Endothelial cell of umbilical vein (primary cell): ENCODE data around the gene RTL10. TPM values are rescaled to one million over a fixed set of nuclear protein-coding genes. Genes with fewer than 3 reads are reported as not detected.

Source experiments
- BruUV-seq: library from RNA; stranded (reverse); fragments of 400-500 nt; replicated peaks from 2 replicates; lab custom pipeline; 2021; lab: Mats Ljungman, UMichigan
- CTCF ChIA-PET: fragments of 300-600, 350-600 bp; sonication (Branson Sonifier 250); formaldehyde crosslinking; loops from one replicate; lab custom pipeline; 2021; ENCODE audit warnings: antibody characterized with exemption, inconsistent platforms; lab: Charles Lee
- POLR2A ChIA-PET: fragments of 300-600, 350-600 bp; sonication (Branson Sonifier 250); formaldehyde crosslinking; loops from one replicate; lab custom pipeline; 2021; ENCODE audit warnings: antibody characterized with exemption, inconsistent platforms; lab: Charles Lee
- DNase-seq: peaks from one replicate; pipeline ENCODE4 v3.0.0-alpha.2; 2011; ENCODE audit warnings: low read depth, low spot score
- FAIRE-seq: peaks from 2 replicates; lab custom pipeline; 2011; peaks lifted over from hg19 to GRCh38; lab: Jason Lieb, UNC
- H2AFZ ChIP-seq: 2 replicates; pipeline ENCODE4 v1.6.0; 2012; ENCODE audit warnings: low read depth, low read length, control low read depth, inconsistent platforms
- H3K27ac ChIP-seq: 2 replicates; pipeline ENCODE4 v1.5.1; 2011; ENCODE audit warnings: low read depth, mild to moderate bottlenecking, control low read depth, low read length, moderate library complexity; ENCODE audit not compliant: insufficient read depth
- H3K27me3 ChIP-seq, 2 experiments: 2 replicates each; pipeline versions ENCODE4 v1.6.0 to v1.6.1; 2011; ENCODE audit warnings: low read length in 2 of 2, mixed read lengths in 1 of 2; ENCODE audit not compliant: control insufficient read depth in 2 of 2, insufficient read depth in 2 of 2
- H3K36me3 ChIP-seq, 2 experiments: 2 replicates in 1 of 2; 3 replicates in 1 of 2; pipeline ENCODE4 v1.5.1; 2011; ENCODE audit warnings: low read length in 2 of 2, mild to moderate bottlenecking in 1 of 2, moderate library complexity in 1 of 2; ENCODE audit not compliant: control insufficient read depth in 2 of 2, insufficient read depth in 2 of 2; ENCODE audit errors: extremely low read depth in 1 of 2
- H3K4me1 ChIP-seq: 3 replicates; pipeline ENCODE4 v1.5.1; 2011; ENCODE audit warnings: mild to moderate bottlenecking, low read length; ENCODE audit not compliant: control insufficient read depth, insufficient read depth; ENCODE audit errors: extremely low read depth
- H3K4me2 ChIP-seq: 2 replicates; pipeline ENCODE4 v1.6.1; 2011; ENCODE audit warnings: low read length, control low read depth, mixed read lengths; ENCODE audit not compliant: insufficient read depth
- H3K4me3 ChIP-seq, 3 experiments: fragments of 200-600 bp in 1 of 3; sonication (generic), shearing (Covaris generic) in 1 of 3; replicated peaks in 1 of 3; 2 replicates each; pipeline ENCODE4 v1.5.1; 2011 to 2016; ENCODE audit warnings: control low read depth in 3 of 3, low read length in 3 of 3, mild to moderate bottlenecking in 2 of 3, inconsistent platforms in 1 of 3, low read depth in 1 of 3, moderate library complexity in 1 of 3; ENCODE audit not compliant: insufficient read depth in 1 of 3
- H3K79me2 ChIP-seq: 2 replicates; pipeline ENCODE4 v1.6.0; 2012; ENCODE audit warnings: low read length, inconsistent platforms; ENCODE audit not compliant: control insufficient read depth, insufficient read depth
- H3K9ac ChIP-seq: replicated peaks from 2 replicates; pipeline ENCODE3; 2011; ENCODE audit warnings: low read length, control low read depth; ENCODE audit not compliant: insufficient read depth; ENCODE audit errors: extremely low read depth
- H3K9me1 ChIP-seq: replicated peaks from 3 replicates; pipeline ENCODE4 v1.6.0; 2011; ENCODE audit warnings: mild to moderate bottlenecking, low read length; ENCODE audit not compliant: control insufficient read depth, insufficient read depth; ENCODE audit errors: extremely low read depth
- H3K9me3 ChIP-seq: replicated peaks from 2 replicates; pipeline ENCODE4 v1.5.1; 2012; ENCODE audit warnings: low read length, inconsistent platforms; ENCODE audit not compliant: control insufficient read depth, insufficient read depth
- H4K20me1 ChIP-seq: replicated peaks from 2 replicates; pipeline ENCODE3; 2011; ENCODE audit warnings: mild to moderate bottlenecking, low read length; ENCODE audit not compliant: control insufficient read depth, insufficient read depth; ENCODE audit errors: extremely low read depth
- CTCF ChIP-seq, 2 donors: IDR thresholded peaks; 1 replicate in 1 of 2; 2 replicates in 1 of 2; pipeline ENCODE4 v1.5.1; 2011; ENCODE audit warnings: low read length in 2 of 2, mild to moderate bottlenecking in 2 of 2, moderate library complexity in 2 of 2, control low read depth in 1 of 2, inconsistent platforms in 1 of 2, low read depth in 1 of 2; ENCODE audit not compliant: insufficient read depth in 1 of 2; ENCODE audit errors: extremely low read depth in 1 of 2
- EZH2 ChIP-seq: IDR thresholded peaks from 2 replicates; pipeline ENCODE4 v1.6.1; 2012; ENCODE audit warnings: borderline replicate concordance, low read depth, mild to moderate bottlenecking, moderate library complexity, low read length, inconsistent platforms; ENCODE audit not compliant: severe bottlenecking
- FOS ChIP-seq: IDR thresholded peaks from 2 replicates; pipeline ENCODE4 v1.6.1; 2011; ENCODE audit warnings: mild to moderate bottlenecking, low read length, moderate library complexity, borderline replicate concordance; ENCODE audit not compliant: insufficient read depth
- GATA2 ChIP-seq: IDR thresholded peaks from 2 replicates; pipeline ENCODE4 v1.7.0; 2011; ENCODE audit warnings: low read depth, mild to moderate bottlenecking, moderate library complexity, mixed read lengths, low read length; ENCODE audit not compliant: insufficient read length, insufficient read depth
- JUN ChIP-seq: IDR thresholded peaks from 2 replicates; pipeline ENCODE4 v1.6.1; 2011; ENCODE audit warnings: borderline replicate concordance, low read depth; ENCODE audit not compliant: insufficient read length, insufficient read depth
- MAX ChIP-seq: IDR thresholded peaks from 2 replicates; pipeline ENCODE4 v1.6.1; 2011; ENCODE audit not compliant: insufficient read depth, insufficient read length
- MYC ChIP-seq: IDR thresholded peaks from one replicate; pipeline ENCODE4 v1.6.1; 2011; ENCODE audit warnings: mild to moderate bottlenecking, low read depth, low read length
- POLR2A ChIP-seq: IDR thresholded peaks from 2 replicates; pipeline ENCODE4 v1.6.1; 2012; ENCODE audit warnings: low read depth, mild to moderate bottlenecking, control low read depth, low read length
- POLR2AphosphoS5 ChIP-seq: IDR thresholded peaks from 2 replicates; pipeline ENCODE4 v1.6.1; 2012; ENCODE audit warnings: low read depth, mild to moderate bottlenecking, control low read depth, low read length, moderate library complexity; ENCODE audit not compliant: insufficient read depth
- dilution Hi-C: fragments of 300-500 bp; cut with MboI; formaldehyde crosslinking; loops from one replicate; pipeline ENCODE4 v1.15.0; 2019; ENCODE audit warnings: low sequenced_read_pairs; ENCODE audit not compliant: extremely low pct_ligation_motif_present
- intact Hi-C: fragments of 100-400 bp; cut with micrococcal nuclease; formaldehyde crosslinking; loops from one replicate; pipeline ENCODE4 v1.10.0; 2022
- polyA plus RNA-seq, 4 experiments: library from polyadenylated mRNA; depleted of rRNA in 3 of 4; stranded (reverse) in 3 of 4; unstranded in 1 of 4; fragments of >200 nt; gene quantifications; 2 replicates each; pipeline versions ENCODE4 v1.2.1 to v1.2.3, GENCODE V29; 2011 to 2012; ENCODE audit warnings: missing spikeins in 1 of 4
- total RNA-seq: library from RNA; stranded (reverse); gene quantifications from 2 replicates; pipeline ENCODE4 v1.2.3, GENCODE V29; 2021

RTL10 gene
- total and polyA plus RNA-seq, 2 donors (not counting 3 experiments of a cell fraction or from before 2014, with no cell fraction given), result 31.9 to 40.8 TPM

GRCh38 chr22:19891317-19892256 is 36.9 kb upstream of the RTL10 start:
- intact Hi-C loops (loop anchor here (1.0 kb wide), 4 partner anchors 10 to 52 kb away; partner anchors contain the start of genes GNB1L and RTL10), dilution Hi-C loops (no loop called here)
- BruUV-seq, result no TSS peak
- H3K27me3 ChIP-seq, result no peaks in the 10 kb centered on the region
- H2AFZ ChIP-seq, result no peak overlapping the region
- H3K27ac ChIP-seq, result peak overlapping the region; percentile 83
- H3K36me3 ChIP-seq, result peaks cover 0 to 9% of the 10 kb centered on the region in 2 experiments
- no peaks in the 10 kb centered on the region for H3K9me1 ChIP-seq
- peak overlapping the region; percentile 50 for H3K9ac ChIP-seq
- H4K20me1 ChIP-seq, result no peaks in the 10 kb centered on the region
- ChIA-PET POLR2A (interaction anchor here (0.9 to 1.4 kb wide), 4 partner anchors 10 to 47 kb away, joined by 3 to 9 read pairs (median 4); no protein-coding TSS in a partner anchor), CTCF (interaction anchor here (1.2 to 3.6 kb wide), 7 partner anchors 10 to 161 kb away, joined by 3 to 33 read pairs (median 6); no protein-coding TSS in a partner anchor)
- FAIRE-seq (peak; percentile 92), DNase-seq (peak; percentile 90)
- peak; percentile 97 for TF ChIP-seq POLR2AphosphoS5
- peak; percentile 99 for TF ChIP-seq GATA2
- TF ChIP-seq MYC, result peak; percentile 79
- TF ChIP-seq CTCF (IDR thresholded peaks at IDR 0.05; ENCODE audit: extremely low read depth in 1 of 2, insufficient read depth in 1 of 2, low read depth in 1 of 2, low read length in 2 of 2), result no peak
- TF ChIP-seq EZH2, result no peak
- TF ChIP-seq POLR2A, result peak; percentile 87
- TF ChIP-seq FOS, result peak; percentile 75
- peak; percentile 73 for TF ChIP-seq JUN
- peak; percentile 87 for TF ChIP-seq MAX
- peaks cover 3% of the 10 kb centered on the region for H3K79me2 ChIP-seq
- peak overlapping the region; percentile 26 for H3K4me2 ChIP-seq
- peaks cover 69% of the 10 kb centered on the region for H3K4me1 ChIP-seq
- no peaks in the 10 kb centered on the region for H3K9me3 ChIP-seq
- no peak overlapping the region for H3K4me3 ChIP-seq
